ENCODE measurements around the gene FTCDNL1.

Gene FTCDNL1

GRCh38 chr2:199738727-199739412, 112.1 kb downstream of the FTCDNL1 start:
- DNase-seq, result no peak

- DNase-seq, result no peak
Measured at GRCh38 chr2:199734651-199735050, 116.3 kb downstream of the FTCDNL1 start.

- DNase-seq, result no peak
Measured at GRCh38 chr2:199734011-199734410, 117.0 kb downstream of the FTCDNL1 start.

GRCh38 chr2:199727801-199728200, 123.2 kb downstream of the FTCDNL1 start:
- DNase-seq, result no peak

GRCh38 chr2:199727306-199727705, 123.7 kb downstream of the FTCDNL1 start:
- no peak for DNase-seq

DNA sequence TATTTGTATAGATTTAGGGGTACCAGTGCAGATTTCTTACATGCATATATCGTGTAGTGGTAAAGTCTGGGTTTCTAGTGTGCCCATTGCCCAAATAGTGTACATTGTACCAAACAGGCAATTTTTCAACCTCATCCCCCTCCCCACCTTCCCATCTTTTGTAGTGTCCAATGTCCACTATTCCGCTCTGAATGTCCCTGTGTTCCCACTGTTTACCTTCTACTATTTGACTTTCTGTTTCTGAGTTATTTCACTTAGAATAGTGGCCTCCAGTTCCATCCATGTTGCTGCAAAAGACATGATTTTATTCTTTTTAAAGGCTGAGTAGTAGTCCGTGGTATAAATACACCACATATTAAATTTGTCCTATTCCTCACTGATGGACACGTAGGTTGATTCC, 132.9 kb downstream of the FTCDNL1 start:
- DNase-seq, result no peak

GRCh38 chr2:199717587-199717907, 133.4 kb downstream of the FTCDNL1 start:
- DNase-seq, result no peak

DNA sequence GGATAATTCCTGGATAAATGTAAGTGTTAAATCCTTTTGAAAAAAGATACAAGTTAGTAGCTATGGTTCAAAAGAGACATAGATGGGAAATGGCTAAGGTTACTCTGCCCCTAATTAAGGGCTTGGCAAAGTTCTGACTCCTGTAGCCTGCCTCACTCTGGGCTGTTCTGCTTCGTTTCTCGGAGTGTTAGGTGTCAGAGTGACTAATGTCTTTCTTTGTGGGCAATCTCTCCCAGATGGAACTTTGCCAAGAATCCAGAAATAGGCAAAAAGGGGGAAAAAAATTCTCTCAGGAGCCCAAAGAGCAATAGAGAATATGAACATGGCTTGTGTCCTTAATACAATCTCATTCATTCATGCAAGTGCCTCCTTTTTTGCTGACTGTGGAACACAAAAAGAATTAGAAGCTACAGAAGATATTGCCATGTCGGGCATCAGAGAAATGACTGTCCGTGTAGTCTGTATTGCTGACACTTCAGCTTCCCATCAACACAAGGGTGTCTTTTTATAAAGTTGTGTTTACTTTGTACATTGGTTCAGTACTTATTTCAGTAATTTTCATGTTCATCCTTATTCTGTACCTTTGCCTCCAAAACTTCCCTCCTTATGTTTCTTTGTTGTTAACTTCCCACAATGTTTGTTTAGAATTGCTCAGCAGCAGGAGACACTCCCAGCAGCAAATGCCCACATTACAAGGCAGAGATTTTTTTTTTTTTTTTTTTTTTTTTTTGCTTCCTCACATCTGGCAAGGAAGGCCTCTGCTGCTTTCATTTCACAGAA, 134.0 kb downstream of the FTCDNL1 start:
- DNase-seq, result no peak

- no peak for DNase-seq
Measured at GRCh38 chr2:199713746-199714145, 137.2 kb downstream of the FTCDNL1 start.

DNA sequence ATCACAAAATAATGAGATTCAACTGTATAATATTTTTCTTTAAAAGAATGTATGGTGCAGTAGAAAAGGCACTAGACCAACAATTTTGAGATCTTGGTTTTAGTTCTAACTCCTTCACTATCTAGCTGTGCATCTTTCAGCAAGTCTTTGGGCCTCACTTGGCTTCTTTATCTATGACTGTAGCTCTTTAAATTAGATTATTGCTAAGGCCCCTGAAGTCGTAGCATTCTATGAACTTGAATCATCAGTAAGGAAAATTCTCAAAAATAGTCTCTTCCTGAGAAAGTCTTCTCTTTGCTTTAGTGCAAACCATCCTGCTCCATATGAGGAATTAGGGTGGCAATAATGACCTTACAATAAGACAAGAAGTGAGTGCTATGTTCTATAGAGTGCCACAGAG, 140.4 kb downstream of the FTCDNL1 start:
- DNase-seq, result no peak
